Prostate gland (tissue), 2 donors: ENCODE results near the gene MYH1. TPM values are rescaled to one million over a fixed set of nuclear protein-coding genes. Genes with fewer than 3 reads are reported as not detected.

Experiments
- DNase-seq: peaks from one replicate; pipeline ENCODE4 v3.0.0-alpha.2; 2019; ENCODE audit warnings: low spot score
- H3K27ac ChIP-seq, 2 donors: fragments of 200-600 bp; sonication (generic); 2 replicates each; pipeline ENCODE4 v1.5.1; 2017 to 2019
- H3K27me3 ChIP-seq: fragments of 200-600 bp; sonication (generic); replicated peaks from 2 replicates; pipeline ENCODE4 v1.5.1; 2019; ENCODE audit not compliant: insufficient read depth
- H3K36me3 ChIP-seq, 2 donors: fragments of 200-600 bp; sonication (generic); 1 replicate in 1 of 2; 2 replicates in 1 of 2; pipeline versions ENCODE4 v1.5.1 to v1.8.1; 2017 to 2019
- H3K4me1 ChIP-seq: fragments of 200-600 bp; sonication (generic); replicated peaks from 2 replicates; pipeline ENCODE4 v1.5.1; 2019
- H3K4me3 ChIP-seq, 2 donors: fragments of 200-600 bp; sonication (generic); 2 replicates each; pipeline ENCODE4 v1.5.1; 2017 to 2019
- H3K9me3 ChIP-seq: fragments of 200-600 bp; sonication (generic); 2 replicates; pipeline ENCODE4 v1.5.1; 2017
- POLR2A ChIP-seq: fragments of 450-650 bp; IDR thresholded peaks from one replicate; pipeline ENCODE4 v1.6.1; 2016; ENCODE audit warnings: antibody characterized with exemption, mild to moderate bottlenecking
- POLR2AphosphoS5 ChIP-seq: sonication (generic); formaldehyde crosslinking; IDR thresholded peaks from one replicate; pipeline ENCODE4 v1.6.1; 2017; ENCODE audit warnings: antibody characterized with exemption
- WGBS: methylation state at CpG from one replicate; pipeline ENCODE4 v1.1.5; 2018; 5-methylcytosine and 5-hydroxymethylcytosine counted together
- intact Hi-C: fragments of 100-400 bp; cut with DNase I; formaldehyde crosslinking; loops from one replicate; pipeline ENCODE4 v1.14.2; 2022
- total RNA-seq, 2 donors: library from RNA; depleted of rRNA; stranded (reverse); fragments of >200 nt; gene quantifications; one replicate each; pipeline ENCODE4 v1.1.0, GENCODE V29; 2016
- TF ChIP-seq, protein P1 (sequence below), 4 experiments: fragments of 200-600 bp in 2 of 4; fragments of 450-650 bp in 2 of 4; sonication (generic) in 2 of 4; IDR thresholded peaks; 1 replicate in 3 of 4; 2 replicates in 1 of 4; pipeline ENCODE4 v1.5.1; 2016 to 2019; ENCODE audit warnings: antibody characterized with exemption in 4 of 4, mild to moderate bottlenecking in 2 of 4, moderate library complexity in 2 of 4

Gene MYH1
- total RNA-seq, 2 donors from 2014 or later, result 0.06 TPM; not detected in 1

DNA sequence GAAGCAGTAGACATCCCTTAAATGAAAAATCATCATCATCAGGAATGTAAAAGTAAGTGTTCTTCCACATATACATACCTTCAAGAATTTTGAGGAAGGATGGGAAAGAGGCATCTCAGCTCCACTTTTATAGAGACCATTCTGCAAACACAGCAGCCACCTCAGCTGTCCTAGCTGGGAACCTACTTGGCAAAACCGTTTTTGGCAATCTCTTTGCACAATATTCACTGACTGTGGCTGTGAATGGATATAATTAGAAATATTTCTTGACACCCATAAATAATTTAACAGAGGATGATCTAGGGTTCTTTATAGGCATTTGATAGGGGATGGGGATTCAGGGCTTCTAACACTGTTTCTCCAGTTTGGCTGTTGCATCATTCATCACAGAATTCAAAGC lies 48.9 kb downstream of the MYH1 start, which contains the start of gene MYH4:
MYH4 (minus strand) TSS at position 101 of the 400 bp plus-strand sequence. CDS start 2,814 bp downstream, outside the sequence.
- TF ChIP-seq, protein P1, sequence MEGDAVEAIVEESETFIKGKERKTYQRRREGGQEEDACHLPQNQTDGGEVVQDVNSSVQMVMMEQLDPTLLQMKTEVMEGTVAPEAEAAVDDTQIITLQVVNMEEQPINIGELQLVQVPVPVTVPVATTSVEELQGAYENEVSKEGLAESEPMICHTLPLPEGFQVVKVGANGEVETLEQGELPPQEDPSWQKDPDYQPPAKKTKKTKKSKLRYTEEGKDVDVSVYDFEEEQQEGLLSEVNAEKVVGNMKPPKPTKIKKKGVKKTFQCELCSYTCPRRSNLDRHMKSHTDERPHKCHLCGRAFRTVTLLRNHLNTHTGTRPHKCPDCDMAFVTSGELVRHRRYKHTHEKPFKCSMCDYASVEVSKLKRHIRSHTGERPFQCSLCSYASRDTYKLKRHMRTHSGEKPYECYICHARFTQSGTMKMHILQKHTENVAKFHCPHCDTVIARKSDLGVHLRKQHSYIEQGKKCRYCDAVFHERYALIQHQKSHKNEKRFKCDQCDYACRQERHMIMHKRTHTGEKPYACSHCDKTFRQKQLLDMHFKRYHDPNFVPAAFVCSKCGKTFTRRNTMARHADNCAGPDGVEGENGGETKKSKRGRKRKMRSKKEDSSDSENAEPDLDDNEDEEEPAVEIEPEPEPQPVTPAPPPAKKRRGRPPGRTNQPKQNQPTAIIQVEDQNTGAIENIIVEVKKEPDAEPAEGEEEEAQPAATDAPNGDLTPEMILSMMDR (IDR thresholded peaks at IDR 0.05), result no peak
- TF ChIP-seq POLR2AphosphoS5 (no peak), POLR2A (no peak)
- no peak for DNase-seq
- H3K4me1 ChIP-seq, result no peaks in the 10 kb centered on the region
- H3K9me3 ChIP-seq, result no peaks in the 10 kb centered on the region
- no peaks in the 10 kb centered on the region for H3K36me3 ChIP-seq
- H3K27me3 ChIP-seq, result no peaks in the 10 kb centered on the region
- H3K4me3 ChIP-seq, result no peak within 1 kb of the TSS
- H3K27ac ChIP-seq, result no peak within 1 kb of the TSS
- intact Hi-C loops, result no loop called here
- WGBS, result 61% methylated on average over 1 of the region's 1 CpG

DNA sequence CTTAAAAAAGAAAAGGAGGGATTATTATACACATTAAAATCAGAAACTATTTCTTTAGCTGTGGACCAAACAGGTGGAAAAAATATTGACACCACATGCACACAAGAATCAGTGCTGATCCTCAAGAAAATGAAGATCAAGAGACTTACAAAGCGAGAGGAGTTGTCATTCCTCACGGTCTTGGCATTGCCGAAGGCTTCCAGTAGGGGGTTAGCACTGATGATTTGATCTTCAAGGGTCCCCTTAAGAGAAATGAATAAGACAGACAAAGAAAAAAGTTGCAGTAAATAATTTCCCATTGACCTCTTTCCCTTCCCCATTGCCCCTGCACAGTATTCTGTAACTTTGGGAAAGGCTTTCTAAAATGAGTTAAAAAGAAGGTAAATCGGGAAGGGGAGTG lies 54.9 kb downstream of the MYH1 start:
- no peaks in the 10 kb centered on the region for H3K36me3 ChIP-seq
- H3K4me1 ChIP-seq, result no peaks in the 10 kb centered on the region
- H3K27me3 ChIP-seq, result no peaks in the 10 kb centered on the region
- H3K27ac ChIP-seq, result no peak overlapping the region
- no peak for TF ChIP-seq POLR2A
- TF ChIP-seq, protein P1 (IDR thresholded peaks at IDR 0.05), result no peak
- no peak overlapping the region for H3K4me3 ChIP-seq
- intact Hi-C loops, result no loop called here
- 67% methylated on average over 4 of the region's 4 CpGs for WGBS
- no peak for DNase-seq
- H3K9me3 ChIP-seq, result no peaks in the 10 kb centered on the region

DNA sequence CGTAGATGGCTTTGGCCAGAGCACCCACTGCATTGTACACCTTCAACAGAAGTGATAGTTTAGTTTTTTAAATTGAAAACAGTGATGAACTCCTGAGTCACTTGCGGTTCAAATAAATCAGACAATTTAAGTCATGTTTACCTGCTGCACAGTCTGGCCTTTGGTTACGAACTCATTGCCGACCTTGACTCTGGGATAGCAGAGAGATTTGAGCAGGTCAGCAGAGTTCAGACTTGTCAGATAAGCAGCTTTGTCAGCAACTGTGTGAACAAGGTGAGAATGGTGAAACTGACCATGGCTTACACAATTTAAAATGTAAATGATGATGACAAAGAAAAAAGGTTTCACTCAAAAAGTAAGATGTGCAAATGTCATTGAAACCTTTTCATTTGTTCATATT lies 58.3 kb downstream of the MYH1 start:
- no peaks in the 10 kb centered on the region for H3K4me1 ChIP-seq
- no peaks in the 10 kb centered on the region for H3K27me3 ChIP-seq
- intact Hi-C loops, result no loop called here
- no peak for DNase-seq
- 72% methylated on average over 4 of the region's 4 CpGs for WGBS
- H3K36me3 ChIP-seq, result no peaks in the 10 kb centered on the region
- no peak overlapping the region for H3K27ac ChIP-seq
- H3K9me3 ChIP-seq, result no peaks in the 10 kb centered on the region
- TF ChIP-seq POLR2AphosphoS5 (no peak), POLR2A (no peak)
- TF ChIP-seq, protein P1 (IDR thresholded peaks at IDR 0.05), result no peak
- no peak overlapping the region for H3K4me3 ChIP-seq

DNA sequence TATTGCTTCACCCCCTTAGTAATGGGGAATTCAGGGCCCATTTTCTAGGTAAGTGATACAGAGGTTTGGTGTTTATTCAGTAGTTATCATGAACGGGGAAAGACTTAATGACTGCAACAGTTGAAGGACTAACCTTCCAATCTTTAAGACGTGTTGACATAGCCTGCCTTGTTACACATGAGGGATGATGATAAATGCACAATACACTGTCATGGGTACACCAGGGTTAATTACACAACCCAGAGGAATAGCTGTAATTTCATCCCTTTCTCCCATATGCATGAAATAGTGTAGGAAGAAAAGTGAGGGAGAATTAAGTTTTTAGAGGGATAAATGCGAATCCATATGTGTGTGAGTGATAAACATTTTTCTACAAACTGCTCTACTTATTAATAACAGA lies 59.6 kb downstream of the MYH1 start:
- 58% methylated on average over 3 of the region's 3 CpGs for WGBS

DNA sequence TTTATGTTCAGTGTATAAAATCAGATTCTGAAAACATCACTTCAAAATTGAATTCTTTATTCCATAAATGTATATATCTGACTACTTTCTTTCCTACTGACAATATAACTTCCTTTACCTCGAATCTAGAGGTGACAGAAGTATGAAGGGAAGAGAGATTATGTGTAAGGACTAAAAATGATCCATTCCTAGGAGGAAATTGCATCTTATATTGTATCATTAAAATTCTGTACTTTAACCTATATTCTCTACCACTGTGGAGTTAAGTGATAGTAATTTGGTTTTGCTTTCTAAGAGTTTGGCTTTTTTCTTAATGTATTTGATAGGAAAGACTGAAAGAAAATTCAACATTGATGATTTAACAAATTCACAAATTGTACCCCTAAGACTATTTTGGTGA lies 60.4 kb downstream of the MYH1 start:
- no peaks in the 10 kb centered on the region for H3K27me3 ChIP-seq
- no peak overlapping the region for H3K27ac ChIP-seq
- no peak for TF ChIP-seq POLR2A
- TF ChIP-seq POLR2AphosphoS5, result no peak
- TF ChIP-seq, protein P1 (IDR thresholded peaks at IDR 0.05), result no peak
- WGBS, result 42% methylated on average over 1 of the region's 1 CpG
- no peak overlapping the region for H3K4me3 ChIP-seq
- no peaks in the 10 kb centered on the region for H3K36me3 ChIP-seq
- no peaks in the 10 kb centered on the region for H3K9me3 ChIP-seq
- intact Hi-C loops, result no loop called here
- no peak for DNase-seq
- H3K4me1 ChIP-seq, result no peaks in the 10 kb centered on the region

More for the DNA sequence above, 59.6 kb downstream of the MYH1 start:
- no peak for TF ChIP-seq POLR2AphosphoS5
- TF ChIP-seq POLR2A, result no peak
- TF ChIP-seq, protein P1 (IDR thresholded peaks at IDR 0.05), result no peak
- intact Hi-C loops, result no loop called here
- no peaks in the 10 kb centered on the region for H3K4me1 ChIP-seq
- no peaks in the 10 kb centered on the region for H3K9me3 ChIP-seq
- H3K27me3 ChIP-seq, result no peaks in the 10 kb centered on the region
- no peaks in the 10 kb centered on the region for H3K36me3 ChIP-seq
- no peak for DNase-seq
- no peak overlapping the region for H3K27ac ChIP-seq
- no peak overlapping the region for H3K4me3 ChIP-seq
